ENCODE results near the gene HMCN1. TPM values are rescaled to one million over a fixed set of nuclear protein-coding genes. Genes with fewer than 3 reads are reported as not detected.

HMCN1 gene
- total RNA-seq, 1 experiment from 2014 or later = 0.23 TPM

GRCh38 chr1:185811073-185811709, 77.0 kb downstream of the HMCN1 start:
- no peak overlapping the region for H3K27ac ChIP-seq (ENCODE audit: low read length)
- intact Hi-C loops (cut with micrococcal nuclease; ENCODE audit: unreplicated experiment) = no loop called here
- CTCF ChIA-PET = no interaction called here

GRCh38 chr1:185812934-185813333, 78.7 kb downstream of the HMCN1 start:
- Histone ChIP-seq H3K9me3 (ENCODE audit: control insufficient read depth, insufficient read depth, low read depth, low read length) (no peaks in the 10 kb centered on the region), H3K4me1 (ENCODE audit: control insufficient read depth, insufficient read depth, low read length) (no peaks in the 10 kb centered on the region), H3K4me3 (ENCODE audit: low read depth in 2 of 2, low read length in 2 of 2) (no peak overlapping the region), H3K36me3 (ENCODE audit: control insufficient read depth, insufficient read depth, low read length) (no peaks in the 10 kb centered on the region), H3K27ac (ENCODE audit: low read length) (no peak overlapping the region), H3K27me3 (ENCODE audit: control insufficient read depth, insufficient read depth, low read length) (no peaks in the 10 kb centered on the region)
- in situ Hi-C loops (cut with HindIII; ENCODE audit: low pct_unique_long_range_greater_than_20kb, low sequenced_read_pairs) (no loop called here), intact Hi-C loops (cut with micrococcal nuclease; ENCODE audit: unreplicated experiment) (loop anchor here (1.0 kb wide), 1 partner anchor 399 kb away; no protein-coding TSS in a partner anchor)
- DNase-seq (ENCODE audit: low read depth, low spot score) (no peak), ATAC-seq (no peak)
- CTCF ChIA-PET = interaction anchor here (0.6 kb wide), 1 partner anchor 733 kb away, joined by 3 read pairs; no protein-coding TSS in a partner anchor
- TF ChIP-seq CTCF (IDR thresholded peaks at IDR 0.05) (no peak), POLR2AphosphoS5 (IDR thresholded peaks at IDR 0.05; ENCODE audit: low read depth, low read length) (no peak), REST (IDR thresholded peaks at IDR 0.05; ENCODE audit: insufficient read depth in 1 of 2, low read depth in 2 of 2, low read length in 1 of 2) (no peak), SIN3A (IDR thresholded peaks at IDR 0.05; ENCODE audit: borderline replicate concordance, insufficient read depth, low read depth, low read length) (no peak), TCF7L2 (IDR thresholded peaks at IDR 0.05; ENCODE audit: low read depth, low read length) (no peak)
- no TSS peak for BruUV-seq (replicated peaks)
- POLR2A ChIA-PET = no interaction called here

More at GRCh38 chr1:185811073-185811709, 77.0 kb downstream of the HMCN1 start:
- Histone ChIP-seq H3K4me3 (ENCODE audit: low read depth in 2 of 2, low read length in 2 of 2) (no peak overlapping the region), H3K36me3 (ENCODE audit: control insufficient read depth, insufficient read depth, low read length) (no peaks in the 10 kb centered on the region), H3K9me3 (ENCODE audit: control insufficient read depth, insufficient read depth, low read depth, low read length) (no peaks in the 10 kb centered on the region), H3K4me1 (ENCODE audit: control insufficient read depth, insufficient read depth, low read length) (no peaks in the 10 kb centered on the region), H3K27me3 (ENCODE audit: control insufficient read depth, insufficient read depth, low read length) (no peaks in the 10 kb centered on the region)
- in situ Hi-C loops (cut with HindIII; ENCODE audit: low pct_unique_long_range_greater_than_20kb, low sequenced_read_pairs) = no loop called here
- DNase-seq (ENCODE audit: low read depth, low spot score) (no peak), ATAC-seq (no peak)
- POLR2A ChIA-PET = no interaction called here
- no TSS peak for BruUV-seq (replicated peaks)
- no peak for TF ChIP-seq REST (IDR thresholded peaks at IDR 0.05; ENCODE audit: insufficient read depth in 1 of 2, low read depth in 2 of 2, low read length in 1 of 2)
- TF ChIP-seq POLR2AphosphoS5 (IDR thresholded peaks at IDR 0.05; ENCODE audit: low read depth, low read length) = no peak
- no peak for TF ChIP-seq TCF7L2 (IDR thresholded peaks at IDR 0.05; ENCODE audit: low read depth, low read length)
- TF ChIP-seq SIN3A (IDR thresholded peaks at IDR 0.05; ENCODE audit: borderline replicate concordance, insufficient read depth, low read depth, low read length) = no peak
- TF ChIP-seq CTCF (IDR thresholded peaks at IDR 0.05) = no peak

Measured in Panc1 (cell line).